Nucleus accumbens (tissue), 56 donors: ENCODE measurements around the gene CD3D.

Source experiments
- DNase-seq, 56 donors: peaks; one replicate each; lab custom pipeline; 2025; lab: John Stamatoyannopoulos, UW

Gene CD3D

GRCh38 chr11:118342503-118343161 is at the start of gene CD3D:
Gene CD3D (minus strand): TSS chr11:118342705. CDS start chr11:118342607, 98 bp downstream.
- DNase-seq = no peak

DNA sequence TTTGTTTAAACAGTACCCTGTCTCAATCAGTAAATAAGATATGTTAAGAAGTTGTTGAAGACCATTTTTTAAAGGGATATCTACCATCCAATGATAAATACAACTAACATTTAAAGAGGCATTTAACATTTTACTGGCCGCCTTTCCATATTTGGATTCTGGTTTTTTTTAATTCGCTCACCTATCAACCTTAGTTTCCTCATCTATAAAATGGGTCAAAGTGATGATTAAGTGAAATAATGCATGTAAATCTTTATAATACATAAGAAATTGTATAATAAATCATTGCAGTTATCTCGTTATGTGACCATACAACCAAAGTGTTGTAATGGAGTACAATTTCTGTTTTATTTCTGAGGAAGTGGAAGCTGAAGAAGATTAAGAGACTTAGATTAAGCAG is 41.2 kb upstream of the CD3D start:
- DNase-seq = no peak

DNA sequence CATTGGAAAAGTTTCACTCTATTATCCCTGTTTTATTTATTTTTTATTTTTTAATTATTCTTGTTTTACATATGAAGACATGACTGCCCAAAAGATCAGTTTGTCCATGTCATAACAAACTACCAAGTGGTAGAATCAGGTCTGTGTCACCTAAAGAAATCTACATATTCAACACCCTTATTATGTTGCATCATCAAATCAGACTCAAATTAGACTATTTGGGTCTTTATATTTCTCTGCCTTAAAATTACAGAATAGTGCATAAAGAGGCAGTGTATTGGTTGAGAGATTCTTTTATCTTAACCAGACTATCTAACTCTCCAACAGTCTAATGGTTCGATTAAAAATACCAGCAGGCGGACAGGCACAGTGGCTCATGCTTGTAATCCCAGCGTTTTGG is 40.4 kb upstream of the CD3D start:
- no peak for DNase-seq

DNA sequence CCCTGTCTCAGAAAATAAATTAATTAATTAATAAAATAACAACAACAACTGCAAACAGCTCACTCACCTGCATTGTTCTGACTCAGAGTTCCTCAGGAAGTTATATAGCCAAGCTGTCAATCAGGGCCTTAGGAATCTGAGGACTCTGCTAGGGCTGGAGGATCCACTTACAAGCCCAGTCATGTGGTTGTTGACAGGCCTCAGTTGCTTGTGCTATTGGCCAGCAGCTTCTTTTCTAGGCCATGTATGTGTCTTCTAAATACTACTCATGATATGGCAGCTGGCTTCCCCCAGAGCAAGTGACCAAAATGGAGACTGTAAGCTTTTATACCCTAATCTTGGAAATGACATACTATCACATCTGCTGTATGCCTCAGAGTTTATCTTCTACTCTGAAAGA is 38.1 kb upstream of the CD3D start:
- no peak for DNase-seq

- no peak for DNase-seq
These were observed 37.0 kb upstream of the CD3D start for GRCh38 chr11:118379497-118379896.

- no peak for DNase-seq
These were observed 33.5 kb upstream of the CD3D start for GRCh38 chr11:118375978-118376377.

DNA sequence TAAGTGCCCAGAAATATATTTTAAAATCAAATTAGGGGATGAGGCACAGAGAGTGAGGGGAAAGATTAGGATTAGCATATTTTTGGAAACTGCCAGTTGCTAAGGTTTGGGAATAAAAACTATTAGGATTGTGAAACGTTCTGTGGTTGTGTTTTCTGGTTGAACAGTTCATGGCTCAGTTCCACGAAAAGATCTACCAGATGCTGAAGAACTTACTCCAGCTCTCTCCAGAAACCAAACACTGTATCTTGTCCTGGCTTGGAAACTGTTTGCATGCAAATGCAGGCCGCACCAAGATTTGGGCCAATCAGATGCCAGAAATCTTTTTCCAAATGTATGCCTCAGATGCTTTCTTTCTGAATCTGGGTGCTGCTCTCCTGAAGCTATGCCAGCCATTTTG is 32.2 kb upstream of the CD3D start:
- DNase-seq = no peak

DNA sequence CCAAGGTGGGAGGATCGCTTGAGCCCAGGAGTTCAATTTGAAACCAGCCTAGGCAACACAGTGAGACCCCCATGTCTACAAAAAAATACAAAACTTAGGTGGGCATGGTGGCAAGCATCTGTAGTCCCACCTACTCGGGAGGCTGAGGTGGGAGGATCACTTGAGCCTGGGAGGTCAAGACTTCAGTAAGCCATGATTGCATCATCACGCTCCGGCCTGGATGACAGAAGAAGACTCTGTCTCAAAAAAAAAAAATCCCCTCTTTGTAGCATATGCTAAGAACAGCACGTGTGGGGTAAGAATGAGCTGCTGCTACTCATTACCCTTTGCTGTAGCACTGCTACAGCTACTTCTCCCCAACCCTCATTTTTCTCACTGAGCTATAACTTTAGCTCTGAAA is 31.4 kb upstream of the CD3D start:
- DNase-seq = no peak

DNA sequence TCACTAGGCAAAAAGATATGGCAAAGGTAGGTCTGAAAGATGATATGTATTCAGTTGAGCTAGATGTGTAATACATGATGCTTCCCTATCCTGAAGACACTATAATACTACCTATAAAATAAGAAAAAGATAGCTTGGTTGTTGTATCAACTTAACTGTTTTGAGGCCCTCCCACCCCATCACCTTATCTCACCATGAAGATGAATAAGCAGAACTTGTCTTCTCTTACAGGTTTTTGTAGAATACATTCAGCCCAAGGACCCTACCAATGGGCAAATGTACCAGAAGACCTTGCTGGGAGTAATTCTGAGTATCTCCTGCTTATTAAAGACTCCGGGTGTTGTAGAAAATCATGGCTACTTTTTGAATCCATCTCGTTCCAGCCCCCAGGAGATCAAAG is 30.8 kb upstream of the CD3D start:
- DNase-seq = no peak

DNA sequence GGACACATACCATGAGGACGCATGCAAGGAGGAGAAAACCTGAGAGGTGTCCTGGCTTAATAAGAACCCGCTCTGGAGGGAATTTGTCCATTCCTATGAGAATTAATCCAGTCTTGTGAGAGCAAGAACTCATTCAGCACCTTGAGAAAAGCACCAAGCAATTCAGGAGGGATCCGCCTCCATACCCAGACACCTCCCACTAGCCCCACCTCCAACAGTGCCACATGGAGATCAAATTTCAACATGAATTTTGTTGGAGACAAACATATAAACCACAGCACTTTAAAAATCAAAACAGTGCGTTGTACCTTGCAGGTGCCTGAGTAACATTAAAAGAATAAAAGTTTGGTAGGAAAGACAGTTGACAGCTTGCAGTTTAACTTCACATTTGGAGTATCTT is 28.3 kb upstream of the CD3D start:
- DNase-seq = no peak

DNA sequence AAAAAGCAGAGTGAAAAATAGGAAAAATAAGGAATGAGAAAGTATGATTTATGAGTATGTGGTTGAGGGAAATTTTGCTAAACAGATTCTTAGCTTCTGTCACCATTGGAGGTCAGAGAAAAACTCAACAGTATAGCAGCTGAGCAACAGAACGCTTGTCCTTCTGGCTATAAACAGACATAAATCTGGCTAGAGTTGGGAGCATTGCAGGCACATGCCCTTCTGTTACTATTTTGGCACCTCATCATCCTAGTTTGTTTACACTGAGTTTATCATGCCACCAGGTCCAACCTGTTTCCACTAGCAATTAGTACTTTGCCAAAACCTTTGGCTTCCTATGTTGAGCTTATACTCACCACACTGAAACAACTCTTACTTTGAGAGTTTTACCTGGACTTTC is 23.8 kb upstream of the CD3D start:
- DNase-seq = no peak

DNA sequence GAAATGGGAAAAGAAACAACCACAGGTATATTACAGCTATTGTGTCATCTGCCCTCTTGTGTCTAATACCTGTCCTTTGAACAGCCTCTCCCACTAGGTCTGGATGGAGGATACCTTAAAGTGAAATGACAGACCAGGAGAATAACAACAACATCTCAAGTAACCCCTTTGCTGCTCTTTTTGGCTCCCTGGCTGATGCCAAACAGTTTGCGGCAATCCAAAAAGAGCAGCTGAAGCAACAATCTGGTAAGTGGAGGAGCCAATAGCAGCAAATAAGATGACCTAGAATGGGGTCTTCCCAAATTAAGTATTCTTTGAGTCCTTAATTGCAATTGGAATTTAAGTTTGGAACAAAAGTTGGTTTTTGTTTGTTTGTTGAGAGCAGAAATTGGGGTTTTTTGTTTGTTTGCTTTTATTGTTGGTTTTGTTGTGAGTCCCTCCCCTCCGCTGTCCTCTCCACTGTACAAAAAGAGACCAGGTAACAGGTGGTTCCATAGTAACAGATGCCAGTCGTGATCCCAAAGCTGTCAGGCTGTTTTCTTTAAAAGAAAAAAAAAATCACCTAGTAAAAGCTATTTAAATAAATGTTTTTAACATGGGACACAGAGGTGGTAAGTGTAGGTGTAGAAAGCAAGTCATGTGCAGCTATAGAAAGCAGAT is 22.6 kb upstream of the CD3D start:
- no peak for DNase-seq

DNA sequence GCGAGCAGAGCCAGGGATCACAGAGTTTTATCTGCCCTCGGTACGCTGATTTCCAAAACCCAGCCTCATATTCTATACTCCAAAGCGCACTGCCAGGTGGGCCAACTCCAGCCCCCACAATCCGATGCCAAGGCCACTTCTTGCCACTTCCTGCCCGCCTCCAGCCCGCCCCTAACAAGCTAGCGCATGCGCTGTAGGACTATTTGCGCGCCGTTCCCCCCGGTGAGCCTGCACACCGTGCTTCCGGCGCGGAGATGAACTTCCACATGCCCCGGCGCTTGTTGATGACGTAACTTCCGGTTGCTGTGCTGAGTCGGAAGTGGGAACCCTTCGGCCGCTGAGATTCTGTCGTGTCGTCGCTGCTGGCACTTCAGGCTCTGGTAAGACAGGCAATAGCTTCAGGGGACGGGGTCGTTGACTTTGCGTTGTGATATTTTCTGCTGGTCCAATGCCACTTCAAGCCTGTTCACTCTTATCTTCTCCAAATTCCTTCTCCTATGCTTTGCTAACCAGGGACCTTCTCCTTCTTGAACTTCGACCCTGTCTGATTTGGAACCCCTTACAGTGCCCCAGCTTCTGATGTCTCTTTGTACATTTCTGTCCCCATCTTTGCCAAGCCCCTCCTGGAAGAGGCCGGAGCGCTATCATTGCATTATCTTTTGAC is 16.9 kb upstream of the CD3D start, which contains the start of gene UBE4A:
UBE4A (plus strand) TSS at position 306 of the 664 bp plus-strand sequence. CDS start 5,481 bp downstream, outside the sequence.
- peak; percentile 50 to 97 (median 91) for DNase-seq

DNA sequence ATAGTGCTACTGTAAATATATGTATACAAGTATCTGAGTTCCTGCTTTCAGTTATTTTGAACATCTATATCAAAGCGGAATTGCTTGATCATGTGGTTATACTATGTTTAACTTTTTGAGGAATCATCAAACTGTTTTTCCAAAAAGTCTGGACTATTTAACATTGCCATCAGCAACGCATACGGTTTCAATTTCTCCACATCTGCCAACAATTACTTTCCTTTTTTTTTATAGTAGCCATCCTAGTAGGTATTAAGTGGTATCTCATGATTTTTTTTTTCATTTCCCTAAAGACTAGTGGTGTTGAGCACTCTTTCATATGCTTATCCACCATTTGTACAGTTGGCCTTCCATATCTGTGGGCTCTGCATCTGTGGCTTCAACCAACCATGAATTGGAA is 15.6 kb upstream of the CD3D start:
- no peak for DNase-seq

- DNase-seq = no peak
These were observed 10.7 kb upstream of the CD3D start for GRCh38 chr11:118353084-118353710.

- no peak for DNase-seq
These were observed 7.0 kb upstream of the CD3D start for GRCh38 chr11:118349475-118349874.

GRCh38 chr11:118343981-118344515 is 1.5 kb upstream of the CD3D start, which contains the start of gene CD3G:
Gene CD3G (plus strand): TSS chr11:118344344. CDS start chr11:118344424, 80 bp downstream.
- no peak for DNase-seq

DNA sequence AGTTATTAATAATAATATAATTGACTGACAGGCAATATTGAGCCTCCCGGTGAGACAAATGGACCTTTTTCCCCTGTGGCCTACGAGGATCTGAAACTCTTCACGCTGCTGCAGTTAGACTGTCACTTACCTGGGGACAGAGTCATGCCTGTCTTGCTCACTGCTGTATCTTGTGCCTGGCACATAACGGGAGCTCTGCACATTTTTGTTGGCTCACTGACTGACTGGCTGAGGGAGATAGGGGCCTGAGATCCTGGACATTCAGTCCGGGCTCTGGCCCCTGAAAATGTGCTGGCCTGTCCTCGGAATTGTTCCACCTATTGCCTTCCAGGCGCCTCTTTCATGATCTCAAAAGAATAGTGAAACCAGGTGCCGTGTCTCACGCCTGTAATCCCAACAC is 743 bp upstream of the CD3D start:
- no peak for DNase-seq

GRCh38 chr11:118341815-118342489 is 553 bp downstream of the CD3D start:
- no peak for DNase-seq

DNA sequence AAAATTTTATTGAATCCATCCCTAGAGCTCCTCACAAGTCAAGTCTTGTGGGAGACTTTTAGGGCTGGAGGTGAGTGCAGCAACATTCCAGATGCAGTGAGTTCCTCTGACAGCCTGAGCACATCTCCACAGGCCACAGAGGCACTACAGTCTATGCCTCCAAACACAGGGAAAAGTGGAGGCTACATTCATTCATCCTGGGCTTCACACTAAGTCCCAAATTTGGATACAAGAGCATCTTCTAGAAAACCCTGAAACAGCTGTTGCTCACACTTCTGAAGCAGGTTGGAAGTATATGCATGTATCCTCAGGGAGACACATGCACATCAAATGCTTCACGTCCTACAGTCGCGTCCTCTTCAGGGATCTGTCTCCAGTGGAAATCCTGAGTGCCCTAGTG is 1.2 kb downstream of the CD3D start:
- no peak for DNase-seq
